CD8-positive, alpha-beta memory T cell (primary cell): Measurements from ENCODE around the gene RPRM. TPM values are rescaled to one million over a fixed set of nuclear protein-coding genes. Genes with fewer than 3 reads are reported as not detected.

Source experiments
- CTCF ChIA-PET: fragments of 350-600 bp; sonication (Branson Sonifier 250); formaldehyde crosslinking; loops from one replicate; lab custom pipeline; 2021; ENCODE audit warnings: antibody characterized with exemption; lab: Charles Lee
- POLR2A ChIA-PET: fragments of 350-600 bp; sonication (Branson Sonifier 250); formaldehyde crosslinking; loops from one replicate; lab custom pipeline; 2021; ENCODE audit warnings: antibody characterized with exemption; lab: Charles Lee
- DNase-seq, 5 donors: peaks; one replicate each; pipeline versions ENCODE4 v3.0.0 to v3.0.0-alpha.2; 2020 to 2022; ENCODE audit warnings: mixed read lengths in 1 of 5
- H3K27ac ChIP-seq: one replicate; pipeline ENCODE4 v1.7.0; 2013; ENCODE audit warnings: low read depth, mild to moderate bottlenecking, low read length, moderate library complexity
- H3K27me3 ChIP-seq: 2 replicates; pipeline ENCODE4 v1.7.0; 2013; ENCODE audit warnings: low read length, mild to moderate bottlenecking; ENCODE audit not compliant: insufficient read depth, poor library complexity, severe bottlenecking
- H3K36me3 ChIP-seq: 2 replicates; pipeline ENCODE4 v1.7.0; 2013; ENCODE audit warnings: mild to moderate bottlenecking, low read length, moderate library complexity; ENCODE audit not compliant: insufficient read depth
- H3K4me1 ChIP-seq: 2 replicates; pipeline ENCODE4 v1.7.0; 2013; ENCODE audit warnings: mild to moderate bottlenecking, low read length, moderate library complexity; ENCODE audit not compliant: insufficient read depth
- H3K4me3 ChIP-seq: 2 replicates; pipeline ENCODE4 v1.7.0; 2013; ENCODE audit warnings: mild to moderate bottlenecking, low read length
- H3K9me3 ChIP-seq: 2 replicates; pipeline ENCODE4 v1.7.0; 2013; ENCODE audit warnings: mild to moderate bottlenecking, low read length
- H3K27ac Mint-ChIP-seq, 8 donors: one replicate each; pipeline ENCODE4 v1.8.0; 2020 to 2021; ENCODE audit warnings: mixed read lengths in 8 of 8, mild to moderate bottlenecking in 6 of 8, inconsistent platforms in 3 of 8, moderate library complexity in 3 of 8
- H3K27me3 Mint-ChIP-seq, 2 donors: one replicate each; pipeline ENCODE4 v1.8.0; 2020 to 2021; ENCODE audit warnings: mixed read lengths in 2 of 2, mild to moderate bottlenecking in 1 of 2, moderate library complexity in 1 of 2
- H3K36me3 Mint-ChIP-seq, 3 donors: one replicate each; pipeline ENCODE4 v1.8.0; 2020 to 2021; ENCODE audit warnings: mixed read lengths in 3 of 3, inconsistent platforms in 1 of 3, mild to moderate bottlenecking in 1 of 3
- H3K4me1 Mint-ChIP-seq, 3 donors: one replicate each; pipeline ENCODE4 v1.8.0; 2020 to 2021; ENCODE audit warnings: mixed read lengths in 3 of 3, inconsistent platforms in 1 of 3, mild to moderate bottlenecking in 1 of 3
- H3K4me3 Mint-ChIP-seq, 7 donors: one replicate each; pipeline ENCODE4 v1.8.0; 2020 to 2021; ENCODE audit warnings: mixed read lengths in 7 of 7, mild to moderate bottlenecking in 6 of 7, moderate library complexity in 4 of 7, inconsistent platforms in 2 of 7
- H3K9me3 Mint-ChIP-seq, 5 donors: one replicate each; pipeline ENCODE4 v1.8.0; 2020 to 2022; ENCODE audit warnings: mixed read lengths in 5 of 5, mild to moderate bottlenecking in 3 of 5, moderate library complexity in 2 of 5, inconsistent platforms in 1 of 5
- polyA plus RNA-seq: library from polyadenylated mRNA; unstranded; fragments of 300-500 nt; fragmentation: Illumina TruSeq; gene quantifications from one replicate; pipeline ENCODE4 v1.2.3, GENCODE V29; 2021
- total RNA-seq, 2 experiments: library from RNA; stranded (reverse); gene quantifications; one replicate each; pipeline ENCODE4 v1.2.3, GENCODE V29; 2021

Gene RPRM
- total and polyA plus RNA-seq, 3 experiments from 2014 or later, result not detected

DNA sequence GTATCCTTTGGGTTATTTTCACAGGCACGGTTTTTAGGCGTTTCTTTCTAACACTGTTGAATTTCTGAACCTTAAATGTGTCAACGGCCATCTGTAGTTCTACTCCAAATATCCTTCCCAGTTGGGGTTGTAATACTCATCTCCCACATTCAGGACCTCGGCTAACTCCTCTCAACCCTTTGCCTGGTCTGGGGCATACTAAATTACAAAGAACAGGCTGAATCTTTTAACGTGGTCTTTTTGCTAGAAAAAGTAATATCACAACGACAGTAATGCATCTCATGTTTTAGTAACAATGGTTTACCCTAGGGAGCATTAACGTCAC is 2.1 kb downstream of the RPRM start:
- Histone ChIP-seq H3K36me3 (no peaks in the 10 kb centered on the region), H3K27me3 (peaks cover 21% of the 10 kb centered on the region), H3K27ac (no peak overlapping the region), H3K4me3 (no peak overlapping the region), H3K9me3 (no peaks in the 10 kb centered on the region), H3K4me1 (peaks cover 21% of the 10 kb centered on the region)
- Mint-ChIP-seq H3K4me3 (peak overlapping the region in 1 of 7 donors; percentile 12), H3K27me3 (peaks cover 21 to 71% of the 10 kb centered on the region in 2 donors), H3K27ac (peak overlapping the region in 1 of 8 donors; percentile 19), H3K9me3 (peaks cover 0 to 2% (median 0%) of the 10 kb centered on the region in 5 donors), H3K4me1 (peaks cover 11 to 30% (median 23%) of the 10 kb centered on the region in 3 donors), H3K36me3 (no peaks in the 10 kb centered on the region)
- CTCF ChIA-PET, result no interaction called here
- POLR2A ChIA-PET, result no interaction called here
- DNase-seq, result no peak

DNA sequence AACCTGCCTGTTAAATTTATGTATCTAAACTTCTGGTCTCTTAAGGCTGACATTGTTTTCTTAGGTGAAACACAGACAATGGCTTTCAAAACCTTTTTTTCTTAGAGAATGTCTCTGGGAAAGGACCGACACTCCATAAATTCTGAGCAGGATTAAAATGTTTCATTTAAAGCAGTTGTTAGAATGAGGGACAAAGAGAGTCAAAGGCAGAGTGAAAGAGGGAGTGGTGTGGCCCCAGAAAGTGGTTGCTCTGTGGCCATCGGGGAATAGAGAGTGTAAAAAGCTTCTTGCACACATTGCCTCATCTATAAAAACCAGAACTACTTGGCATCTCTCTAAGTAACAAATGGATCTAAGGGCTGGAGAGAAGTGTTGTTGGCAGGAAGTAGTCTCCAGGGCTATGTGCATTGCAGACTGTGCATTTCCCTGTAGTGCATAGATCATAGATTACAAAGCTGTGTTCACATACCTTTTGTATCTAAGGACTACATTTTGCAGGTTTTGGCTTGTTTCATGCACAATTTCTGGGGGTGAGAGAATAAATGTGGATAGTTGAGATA is 3.6 kb downstream of the RPRM start:
- H3K36me3 ChIP-seq, result no peaks in the 10 kb centered on the region
- peaks cover 19% of the 10 kb centered on the region for H3K27me3 ChIP-seq
- Mint-ChIP-seq H3K36me3 (no peaks in the 10 kb centered on the region), H3K27ac (no peak overlapping the region), H3K9me3 (peaks cover 0 to 2% (median 0%) of the 10 kb centered on the region in 5 donors), H3K4me3 (no peak overlapping the region), H3K4me1 (peaks cover 11 to 30% (median 22%) of the 10 kb centered on the region in 3 donors), H3K27me3 (peaks cover 21 to 60% of the 10 kb centered on the region in 2 donors)
- ChIA-PET POLR2A (no interaction called here), CTCF (no interaction called here)
- peaks cover 21% of the 10 kb centered on the region for H3K4me1 ChIP-seq
- DNase-seq, result no peak
- H3K9me3 ChIP-seq, result no peaks in the 10 kb centered on the region
- H3K27ac ChIP-seq, result no peak overlapping the region
- H3K4me3 ChIP-seq, result no peak overlapping the region

DNA sequence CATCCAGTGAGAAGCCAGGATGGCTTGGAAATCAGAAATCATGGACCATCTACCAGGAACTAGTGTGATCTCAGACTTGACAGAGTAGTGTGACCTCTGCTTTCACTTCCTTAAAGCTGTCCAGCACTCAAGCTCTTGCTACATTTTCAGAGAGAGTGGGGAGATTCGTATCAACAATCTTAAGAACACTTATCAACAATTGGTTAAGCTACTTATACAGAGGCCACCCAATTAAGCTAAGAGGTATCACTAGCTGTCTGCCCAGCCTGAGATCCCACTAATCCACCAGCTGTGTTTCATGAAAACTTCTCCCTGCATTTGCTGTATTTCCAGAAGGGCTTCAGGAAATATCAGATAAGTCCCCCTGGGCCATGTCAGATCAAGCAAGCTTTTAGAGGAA is 4.2 kb downstream of the RPRM start:
- Histone ChIP-seq H3K27me3 (peaks cover 18% of the 10 kb centered on the region), H3K9me3 (no peaks in the 10 kb centered on the region), H3K36me3 (no peaks in the 10 kb centered on the region), H3K4me1 (peaks cover 21% of the 10 kb centered on the region), H3K4me3 (no peak overlapping the region), H3K27ac (no peak overlapping the region)
- Mint-ChIP-seq H3K4me3 (no peak overlapping the region), H3K27me3 (peaks cover 17 to 54% of the 10 kb centered on the region in 2 donors), H3K36me3 (no peaks in the 10 kb centered on the region), H3K27ac (no peak overlapping the region), H3K4me1 (peaks cover 11 to 29% (median 18%) of the 10 kb centered on the region in 3 donors), H3K9me3 (no peaks in the 10 kb centered on the region)
- no peak for DNase-seq
- ChIA-PET POLR2A (no interaction called here), CTCF (no interaction called here)

DNA sequence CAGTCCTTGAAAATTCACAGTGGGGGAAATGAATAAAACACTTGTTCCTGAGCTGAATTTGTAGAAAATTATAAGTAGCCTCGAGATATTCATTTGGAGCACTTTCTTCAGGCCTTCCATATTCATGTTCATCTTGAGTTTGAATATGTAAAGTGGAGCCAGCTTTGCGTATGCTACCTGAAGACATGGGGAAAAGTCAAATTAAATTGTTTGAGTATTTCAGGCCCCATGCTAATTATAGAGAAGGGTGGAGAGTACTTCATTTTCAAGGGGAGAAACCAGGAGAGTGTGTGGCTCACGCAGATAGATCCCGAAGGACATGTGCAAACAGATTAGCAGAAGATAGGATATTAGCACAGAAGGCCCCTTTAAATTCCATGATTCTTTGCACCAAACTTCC is 7.7 kb downstream of the RPRM start:
- no peak for DNase-seq
- POLR2A ChIA-PET, result no interaction called here
- H3K9me3 Mint-ChIP-seq, result no peaks in the 10 kb centered on the region

DNA sequence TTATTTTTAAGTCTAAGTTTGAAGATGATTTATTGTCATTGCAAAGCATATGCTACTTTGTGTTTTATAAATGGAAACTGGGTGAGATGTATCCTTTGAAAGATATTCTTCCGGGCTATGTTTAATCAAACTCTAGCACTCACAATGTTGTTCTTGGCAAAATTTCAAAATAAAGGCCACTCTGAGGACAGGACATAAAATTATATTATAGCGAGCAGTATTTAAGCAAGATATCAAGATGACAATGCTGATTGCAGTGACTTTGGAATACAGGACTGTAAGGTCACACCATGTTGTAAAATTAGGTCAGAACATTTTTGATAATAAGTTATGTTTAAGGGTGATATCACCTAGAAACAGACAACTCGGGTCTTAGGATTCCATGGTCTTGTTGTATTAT is 14.2 kb downstream of the RPRM start:
- H3K27me3 Mint-ChIP-seq, result peaks cover under 1 to 22% of the 10 kb centered on the region in 2 donors
- Histone ChIP-seq H3K9me3 (no peaks in the 10 kb centered on the region), H3K27ac (no peak overlapping the region), H3K27me3 (no peaks in the 10 kb centered on the region), H3K36me3 (no peaks in the 10 kb centered on the region), H3K4me1 (no peaks in the 10 kb centered on the region), H3K4me3 (no peak overlapping the region)
- no peak overlapping the region for H3K27ac Mint-ChIP-seq
- no peak for DNase-seq
- ChIA-PET POLR2A (no interaction called here), CTCF (no interaction called here)
- no peaks in the 10 kb centered on the region for H3K4me1 Mint-ChIP-seq
- H3K4me3 Mint-ChIP-seq, result no peak overlapping the region
- H3K9me3 Mint-ChIP-seq, result no peaks in the 10 kb centered on the region
- no peaks in the 10 kb centered on the region for H3K36me3 Mint-ChIP-seq

More for the DNA sequence above, 7.7 kb downstream of the RPRM start:
- Mint-ChIP-seq H3K4me3 (no peak overlapping the region), H3K36me3 (no peaks in the 10 kb centered on the region), H3K4me1 (no peaks in the 10 kb centered on the region), H3K27ac (no peak overlapping the region), H3K27me3 (peaks cover 2 to 30% of the 10 kb centered on the region in 2 donors)
- no peaks in the 10 kb centered on the region for H3K4me1 ChIP-seq
- H3K27ac ChIP-seq, result no peak overlapping the region
- CTCF ChIA-PET, result interaction anchor here (1.6 kb wide), 1 partner anchor 8 kb away, joined by 10 read pairs; the partner anchor contains the start of gene RPRM
- no peaks in the 10 kb centered on the region for H3K36me3 ChIP-seq
- no peaks in the 10 kb centered on the region for H3K9me3 ChIP-seq
- H3K27me3 ChIP-seq, result no peaks in the 10 kb centered on the region
- no peak overlapping the region for H3K4me3 ChIP-seq

DNA sequence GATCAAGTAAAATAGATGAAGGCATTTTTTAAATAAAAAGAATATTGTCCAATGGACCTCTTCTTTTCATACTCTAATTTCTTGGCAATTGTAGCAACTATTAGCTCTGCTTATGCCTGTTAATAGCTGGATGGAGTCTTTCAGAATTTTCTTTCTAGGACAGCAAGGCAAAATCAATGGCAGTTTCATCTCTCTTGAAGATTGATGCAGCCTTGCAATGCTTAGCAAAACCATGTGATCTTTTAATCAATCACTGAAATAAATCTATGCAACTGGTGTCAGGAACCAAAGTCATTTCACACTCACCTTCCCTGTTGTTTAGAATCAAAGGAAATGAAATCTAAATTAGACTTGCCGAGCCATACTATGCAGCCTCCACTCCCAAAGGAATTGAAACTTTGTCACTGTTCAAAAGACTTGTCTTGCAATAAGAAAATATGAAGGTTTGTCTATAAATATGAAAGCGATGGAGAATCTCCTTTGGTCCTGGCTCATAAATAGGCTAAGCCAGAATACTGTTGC is 16.2 kb downstream of the RPRM start:
- no peak overlapping the region for H3K27ac Mint-ChIP-seq
- H3K27me3 Mint-ChIP-seq, result peaks cover 3 to 28% of the 10 kb centered on the region in 2 donors
- H3K27ac ChIP-seq, result no peak overlapping the region
- DNase-seq, result no peak
- H3K4me1 ChIP-seq, result no peaks in the 10 kb centered on the region
- H3K4me3 ChIP-seq, result no peak overlapping the region
- no peaks in the 10 kb centered on the region for H3K9me3 Mint-ChIP-seq
- no peaks in the 10 kb centered on the region for H3K36me3 Mint-ChIP-seq
- H3K4me3 Mint-ChIP-seq, result no peak overlapping the region
- no peaks in the 10 kb centered on the region for H3K9me3 ChIP-seq
- no peaks in the 10 kb centered on the region for H3K36me3 ChIP-seq
- ChIA-PET CTCF (no interaction called here), POLR2A (no interaction called here)
- H3K4me1 Mint-ChIP-seq, result no peaks in the 10 kb centered on the region
- H3K27me3 ChIP-seq, result no peaks in the 10 kb centered on the region

DNA sequence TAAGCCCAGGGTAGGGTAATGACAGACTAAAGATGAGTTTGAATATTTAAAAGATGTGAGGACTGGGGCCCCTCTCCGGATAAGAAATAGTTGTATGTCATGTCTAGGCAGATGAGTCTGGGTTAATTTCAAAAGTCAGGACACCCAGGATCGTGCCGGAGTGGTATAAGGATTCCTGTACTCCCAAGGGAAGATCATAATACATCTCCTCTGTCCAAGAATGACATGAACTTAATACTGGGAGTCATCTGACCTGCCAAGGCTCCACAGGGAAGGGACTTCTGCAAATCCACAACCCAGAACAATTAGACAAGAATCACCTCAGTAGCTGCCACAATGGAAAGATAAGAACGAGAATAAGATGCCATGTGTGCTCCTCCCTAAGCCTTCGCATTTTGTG is 17.1 kb downstream of the RPRM start:
- no peaks in the 10 kb centered on the region for H3K4me1 Mint-ChIP-seq
- CTCF ChIA-PET, result no interaction called here
- POLR2A ChIA-PET, result no interaction called here
- no peaks in the 10 kb centered on the region for H3K4me1 ChIP-seq
- no peaks in the 10 kb centered on the region for H3K9me3 Mint-ChIP-seq
- no peak overlapping the region for H3K4me3 ChIP-seq
- H3K9me3 ChIP-seq, result no peaks in the 10 kb centered on the region
- H3K27me3 Mint-ChIP-seq, result peaks cover 3 to 26% of the 10 kb centered on the region in 2 donors
- no peak for DNase-seq
- no peak overlapping the region for H3K27ac Mint-ChIP-seq
- H3K27ac ChIP-seq, result no peak overlapping the region
- H3K36me3 Mint-ChIP-seq, result no peaks in the 10 kb centered on the region
- no peak overlapping the region for H3K4me3 Mint-ChIP-seq
- H3K27me3 ChIP-seq, result no peaks in the 10 kb centered on the region
- no peaks in the 10 kb centered on the region for H3K36me3 ChIP-seq

DNA sequence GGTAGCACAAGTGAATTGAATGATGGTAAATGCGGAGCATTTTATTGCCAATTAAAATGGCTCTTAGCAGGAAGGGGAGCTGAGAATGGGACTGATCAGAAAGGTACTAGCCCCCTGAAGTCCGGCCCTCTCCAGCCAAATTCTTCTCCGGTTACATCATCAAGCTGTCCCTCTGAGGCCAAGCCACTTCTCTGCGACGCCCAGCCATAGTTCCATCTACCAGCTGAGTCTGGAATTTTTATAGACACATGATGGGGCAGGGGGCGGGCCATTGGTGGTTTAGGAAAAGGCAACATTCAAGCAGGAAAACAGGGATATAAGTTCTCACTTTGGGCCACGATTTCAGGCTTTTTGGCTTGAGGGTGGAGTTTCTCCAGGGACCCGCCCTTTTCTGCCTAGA is 22.7 kb downstream of the RPRM start:
- Mint-ChIP-seq H3K36me3 (no peaks in the 10 kb centered on the region), H3K27me3 (peaks cover 3 to 9% of the 10 kb centered on the region in 2 donors), H3K4me1 (no peaks in the 10 kb centered on the region), H3K9me3 (no peaks in the 10 kb centered on the region), H3K4me3 (no peak overlapping the region), H3K27ac (no peak overlapping the region)
- Histone ChIP-seq H3K4me3 (no peak overlapping the region), H3K36me3 (no peaks in the 10 kb centered on the region), H3K9me3 (no peaks in the 10 kb centered on the region), H3K4me1 (no peaks in the 10 kb centered on the region), H3K27ac (no peak overlapping the region), H3K27me3 (no peaks in the 10 kb centered on the region)
- DNase-seq, result no peak
- CTCF ChIA-PET, result no interaction called here
- POLR2A ChIA-PET, result no interaction called here
